ENCODE measurements around the gene PBX3. TPM values are rescaled to one million over a fixed set of nuclear protein-coding genes. Genes with fewer than 3 reads are reported as not detected.

PBX3 gene
- total and polyA plus RNA-seq, 9 of the 15 experiments (the other 6 are each of a cell fraction or from before 2014, with no cell fraction given) = 0.14 to 5.8 (median 0.92) TPM

DNA sequence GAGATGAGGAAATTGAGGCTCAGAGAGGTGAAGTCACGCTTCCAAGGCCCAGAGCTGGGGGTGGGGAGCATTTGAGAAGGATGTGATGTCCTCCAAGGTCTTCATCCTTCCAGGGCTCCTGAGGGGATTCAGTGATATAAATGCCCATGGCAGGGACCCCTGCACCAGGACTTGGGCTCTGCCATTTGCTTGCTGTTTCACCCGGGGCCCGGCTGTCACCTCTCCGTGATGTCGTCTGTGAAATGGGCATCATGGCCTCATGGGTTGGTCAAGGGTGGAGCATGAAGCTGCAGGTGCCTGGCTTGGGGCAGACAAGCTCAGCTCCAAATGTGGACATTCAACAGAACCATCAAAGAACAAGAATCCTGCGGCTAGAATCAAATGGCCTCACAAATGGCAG is 253.1 kb downstream of the PBX3 start:
- WGBS (ENCODE audit: insufficient coverage, low coverage, missing lambda C conversion rate) = 4% methylated on average over 6 of the region's 6 CpGs
- intact Hi-C loops (cut with micrococcal nuclease) = no loop called here
- H3K79me2 ChIP-seq (ENCODE audit: control insufficient read depth, insufficient read depth, low read length) = no peaks in the 10 kb centered on the region
- H3K4me1 ChIP-seq (replicated peaks in 1 of 2; ENCODE audit: control insufficient read depth in 2 of 2, insufficient read depth in 2 of 2, low read length in 2 of 2) = no peaks in the 10 kb centered on the region
- no peak overlapping the region for H3K4me2 ChIP-seq (ENCODE audit: insufficient read depth, low read length)
- no peak overlapping the region for H3K27ac ChIP-seq (ENCODE audit: extremely low read depth, low read depth, low read length)
- no peaks in the 10 kb centered on the region for H4K20me1 ChIP-seq (replicated peaks; ENCODE audit: control insufficient read depth, insufficient read depth, low read length)
- peaks cover 7 to 68% of the 10 kb centered on the region in 2 experiments; a peak in 4 of 5 replicates for H3K27me3 ChIP-seq (ENCODE audit: control insufficient read depth in 2 of 2, insufficient read depth in 2 of 2, low read length in 2 of 2)
- TF ChIP-seq NR2C1 (IDR thresholded peaks at IDR 0.05) (no peak), NR2C1 (tag; IDR thresholded peaks at IDR 0.05) (no peak), SLC30A9 (CRISPR knock-in tag; IDR thresholded peaks at IDR 0.05) (no peak), NCOA2 (IDR thresholded peaks at IDR 0.05; ENCODE audit: partially characterized antibody in 2 of 2) (no peak), CEBPG (CRISPR knock-in tag; IDR thresholded peaks at IDR 0.05) (no peak), CEBPG (tag; conservative IDR thresholded peaks at IDR 0.05 in 1 of 2, IDR thresholded peaks at IDR 0.05 in 1 of 2) (no peak), CSDE1 (IDR thresholded peaks at IDR 0.05) (no peak), EP400 (IDR thresholded peaks at IDR 0.05) (no peak), LARP7 (IDR thresholded peaks at IDR 0.05) (no peak), ZNF121 (CRISPR knock-in tag; conservative IDR thresholded peaks at IDR 0.05) (no peak), ZNF316 (IDR thresholded peaks at IDR 0.05) (no peak), ZNF507 (tag; conservative IDR thresholded peaks at IDR 0.05) (no peak), ZKSCAN1 (IDR thresholded peaks at IDR 0.05; ENCODE audit: low read depth, low read length) (no peak), RBM17 (IDR thresholded peaks at IDR 0.05; ENCODE audit: borderline replicate concordance, low read depth, low read length) (no peak), TEAD1 (CRISPR knock-in tag; IDR thresholded peaks at IDR 0.05) (no peak), TEAD2 (tag; IDR thresholded peaks at IDR 0.05) (no peak), DACH1 (IDR thresholded peaks at IDR 0.05; ENCODE audit: partially characterized antibody) (no peak)
- TF ChIP-seq, protein P1, sequence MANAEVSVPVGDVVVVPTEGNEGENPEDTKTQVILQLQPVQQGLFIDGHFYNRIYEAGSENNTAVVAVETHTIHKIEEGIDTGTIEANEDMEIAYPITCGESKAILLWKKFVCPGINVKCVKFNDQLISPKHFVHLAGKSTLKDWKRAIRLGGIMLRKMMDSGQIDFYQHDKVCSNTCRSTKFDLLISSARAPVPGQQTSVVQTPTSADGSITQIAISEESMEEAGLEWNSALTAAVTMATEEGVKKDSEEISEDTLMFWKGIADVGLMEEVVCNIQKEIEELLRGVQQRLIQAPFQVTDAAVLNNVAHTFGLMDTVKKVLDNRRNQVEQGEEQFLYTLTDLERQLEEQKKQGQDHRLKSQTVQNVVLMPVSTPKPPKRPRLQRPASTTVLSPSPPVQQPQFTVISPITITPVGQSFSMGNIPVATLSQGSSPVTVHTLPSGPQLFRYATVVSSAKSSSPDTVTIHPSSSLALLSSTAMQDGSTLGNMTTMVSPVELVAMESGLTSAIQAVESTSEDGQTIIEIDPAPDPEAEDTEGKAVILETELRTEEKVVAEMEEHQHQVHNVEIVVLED (CRISPR knock-in tag; IDR thresholded peaks at IDR 0.05) = no peak
- TF ChIP-seq, protein P2, sequence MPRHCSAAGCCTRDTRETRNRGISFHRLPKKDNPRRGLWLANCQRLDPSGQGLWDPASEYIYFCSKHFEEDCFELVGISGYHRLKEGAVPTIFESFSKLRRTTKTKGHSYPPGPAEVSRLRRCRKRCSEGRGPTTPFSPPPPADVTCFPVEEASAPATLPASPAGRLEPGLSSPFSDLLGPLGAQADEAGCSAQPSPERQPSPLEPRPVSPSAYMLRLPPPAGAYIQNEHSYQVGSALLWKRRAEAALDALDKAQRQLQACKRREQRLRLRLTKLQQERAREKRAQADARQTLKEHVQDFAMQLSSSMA (CRISPR knock-in tag; IDR thresholded peaks at IDR 0.05) = no peak
- TF ChIP-seq, protein P3, sequence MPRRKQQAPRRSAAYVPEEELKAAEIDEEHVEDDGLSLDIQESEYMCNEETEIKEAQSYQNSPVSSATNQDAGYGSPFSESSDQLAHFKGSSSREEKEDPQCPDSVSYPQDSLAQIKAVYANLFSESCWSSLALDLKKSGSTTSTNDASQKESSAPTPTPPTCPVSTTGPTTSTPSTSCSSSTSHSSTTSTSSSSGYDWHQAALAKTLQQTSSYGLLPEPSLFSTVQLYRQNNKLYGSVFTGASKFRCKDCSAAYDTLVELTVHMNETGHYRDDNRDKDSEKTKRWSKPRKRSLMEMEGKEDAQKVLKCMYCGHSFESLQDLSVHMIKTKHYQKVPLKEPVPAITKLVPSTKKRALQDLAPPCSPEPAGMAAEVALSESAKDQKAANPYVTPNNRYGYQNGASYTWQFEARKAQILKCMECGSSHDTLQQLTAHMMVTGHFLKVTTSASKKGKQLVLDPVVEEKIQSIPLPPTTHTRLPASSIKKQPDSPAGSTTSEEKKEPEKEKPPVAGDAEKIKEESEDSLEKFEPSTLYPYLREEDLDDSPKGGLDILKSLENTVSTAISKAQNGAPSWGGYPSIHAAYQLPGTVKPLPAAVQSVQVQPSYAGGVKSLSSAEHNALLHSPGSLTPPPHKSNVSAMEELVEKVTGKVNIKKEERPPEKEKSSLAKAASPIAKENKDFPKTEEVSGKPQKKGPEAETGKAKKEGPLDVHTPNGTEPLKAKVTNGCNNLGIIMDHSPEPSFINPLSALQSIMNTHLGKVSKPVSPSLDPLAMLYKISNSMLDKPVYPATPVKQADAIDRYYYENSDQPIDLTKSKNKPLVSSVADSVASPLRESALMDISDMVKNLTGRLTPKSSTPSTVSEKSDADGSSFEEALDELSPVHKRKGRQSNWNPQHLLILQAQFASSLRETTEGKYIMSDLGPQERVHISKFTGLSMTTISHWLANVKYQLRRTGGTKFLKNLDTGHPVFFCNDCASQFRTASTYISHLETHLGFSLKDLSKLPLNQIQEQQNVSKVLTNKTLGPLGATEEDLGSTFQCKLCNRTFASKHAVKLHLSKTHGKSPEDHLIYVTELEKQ (CRISPR knock-in tag; IDR thresholded peaks at IDR 0.05) = no peak
- no peaks in the 10 kb centered on the region for H3K36me3 ChIP-seq (ENCODE audit: control insufficient read depth, insufficient read depth, low read length)
- in situ Hi-C loops (cut with MboI) = no loop called here
- CTCF ChIA-PET (ENCODE audit: low intra/inter-chr PET ratio) = no interaction called here
- BruUV-seq (replicated peaks) = no TSS peak
- no peaks in the 10 kb centered on the region for H3K9me1 ChIP-seq (ENCODE audit: control insufficient read depth, insufficient read depth, low read length)
- no peak overlapping the region for H3K4me3 ChIP-seq
- ATAC-seq = no peak
- FAIRE-seq = no peak
- no peak overlapping the region for H2AFZ ChIP-seq (ENCODE audit: low read depth, low read length)
- H3K9ac ChIP-seq (ENCODE audit: insufficient read depth in 1 of 2, low read depth in 2 of 2, low read length in 2 of 2) = no peak overlapping the region
- no peak for DNase-seq (ENCODE audit: extremely low read depth in 1 of 4, low spot score in 3 of 4)
- POLR2A ChIA-PET = no interaction called here
- no peaks in the 10 kb centered on the region for H3K9me3 ChIP-seq (replicated peaks; ENCODE audit: control insufficient read depth, insufficient read depth, low read depth, low read length)
